HUES6 (cell line): Measurements from ENCODE around the gene CLIC5.
"Not testable (repeated sequence)": the region's sequence is repeated elsewhere in the genome, so short reads cannot be mapped to it uniquely, and the experiment has no call there.

Experiments
- H3K27ac ChIP-seq: 2 replicates; pipeline ENCODE4 v1.7.0; 2013; ENCODE audit warnings: low read depth, mild to moderate bottlenecking, low read length, inconsistent platforms
- H3K27me3 ChIP-seq: 2 replicates; pipeline ENCODE4 v1.6.1; 2013; ENCODE audit warnings: low read length; ENCODE audit not compliant: control insufficient read depth, insufficient read depth
- H3K36me3 ChIP-seq: 2 replicates; pipeline ENCODE4 v1.6.1; 2013; ENCODE audit warnings: low read length; ENCODE audit not compliant: control insufficient read depth, insufficient read depth
- H3K4me1 ChIP-seq: 2 replicates; pipeline ENCODE4 v1.6.1; 2013; ENCODE audit warnings: low read length; ENCODE audit not compliant: control insufficient read depth, insufficient read depth
- H3K4me3 ChIP-seq: 2 replicates; pipeline ENCODE4 v1.5.1; 2013; ENCODE audit warnings: low read depth, low read length
- H3K9ac ChIP-seq: one replicate; pipeline ENCODE4 v1.6.1; 2013; ENCODE audit warnings: mild to moderate bottlenecking, low read length
- H3K9me3 ChIP-seq: 2 replicates; pipeline ENCODE4 v1.6.1; 2013; ENCODE audit warnings: low read depth, low read length; ENCODE audit not compliant: control insufficient read depth, insufficient read depth

Gene CLIC5

DNA sequence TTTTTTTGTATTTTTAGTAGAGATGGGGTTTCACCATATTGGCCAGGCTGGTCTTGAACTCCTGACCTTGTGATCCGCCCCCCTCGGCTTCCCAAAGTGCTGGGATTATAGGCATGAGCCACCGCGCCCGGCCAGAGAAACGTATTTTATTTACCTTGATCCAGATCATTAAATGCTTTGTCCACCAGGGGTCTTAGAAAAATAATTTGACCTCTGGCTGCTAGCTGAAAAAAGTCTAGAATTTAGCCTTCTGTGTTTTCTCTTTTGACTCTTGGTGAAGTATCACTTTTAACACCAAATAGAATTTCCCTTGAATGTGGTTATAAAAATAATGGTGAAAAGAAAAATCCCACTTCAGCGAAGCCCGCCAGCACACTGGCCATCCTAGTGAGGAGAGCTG is 89.2 kb downstream of the CLIC5 start:
- not testable (repeated sequence) for H3K27ac ChIP-seq, H3K9me3 ChIP-seq, H3K9ac ChIP-seq, H3K36me3 ChIP-seq, H3K27me3 ChIP-seq, H3K4me3 ChIP-seq
- peaks cover 26% of the 10 kb centered on the region for H3K4me1 ChIP-seq

- Histone ChIP-seq H3K4me1 (peaks cover 24% of the 10 kb centered on the region), H3K27ac (no peak overlapping the region), H3K27me3 (no peaks in the 10 kb centered on the region), H3K9me3 (no peaks in the 10 kb centered on the region), H3K36me3 (no peaks in the 10 kb centered on the region), H3K4me3 (no peak overlapping the region), H3K9ac (no peak overlapping the region)
Measured at GRCh38 chr6:45924763-45925342, 90.8 kb downstream of the CLIC5 start.

- H3K4me3 ChIP-seq: no peak overlapping the region
- H3K9ac ChIP-seq: no peak overlapping the region
- H3K36me3 ChIP-seq: no peaks in the 10 kb centered on the region
- no peaks in the 10 kb centered on the region for H3K9me3 ChIP-seq
- H3K4me1 ChIP-seq: peaks cover 27% of the 10 kb centered on the region
- H3K27ac ChIP-seq: no peak overlapping the region
- H3K27me3 ChIP-seq: no peaks in the 10 kb centered on the region
Measured at GRCh38 chr6:45923831-45924391, 91.7 kb downstream of the CLIC5 start.

- Histone ChIP-seq H3K4me1 (peaks cover 24% of the 10 kb centered on the region), H3K36me3 (no peaks in the 10 kb centered on the region), H3K4me3 (no peak overlapping the region), H3K9ac (no peak overlapping the region), H3K27ac (no peak overlapping the region), H3K27me3 (no peaks in the 10 kb centered on the region), H3K9me3 (no peaks in the 10 kb centered on the region)
Measured at GRCh38 chr6:45922728-45923351, 92.8 kb downstream of the CLIC5 start.

DNA sequence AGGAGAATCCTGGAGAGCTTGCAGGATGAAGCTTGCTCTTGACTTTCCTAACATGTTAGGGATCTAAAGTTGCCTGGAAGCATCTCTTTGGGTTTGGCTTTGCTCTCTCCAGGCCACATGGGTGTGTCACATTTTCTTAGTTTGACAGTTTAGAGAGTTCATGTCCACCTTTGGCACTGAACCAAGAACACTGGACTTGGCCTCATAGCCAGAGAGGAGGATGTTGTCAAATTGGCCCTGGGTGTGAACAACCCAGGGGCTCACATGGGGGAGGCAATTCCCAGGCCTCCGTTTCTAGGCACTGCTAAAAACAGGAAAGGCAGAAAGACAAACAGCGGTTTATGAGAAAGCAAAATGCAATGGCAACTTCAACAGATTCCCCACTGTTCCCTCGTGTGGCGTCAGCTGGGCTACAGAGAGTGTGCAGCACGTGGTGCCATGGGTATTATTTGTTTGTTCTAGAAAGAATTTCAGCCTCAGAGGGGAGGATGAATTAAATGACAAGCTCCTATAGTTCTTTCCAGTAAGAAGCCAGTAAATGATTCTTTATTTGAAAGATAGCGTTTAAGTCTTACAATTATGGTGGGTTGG is 93.9 kb downstream of the CLIC5 start:
- Histone ChIP-seq H3K4me3 (no peak overlapping the region), H3K9me3 (no peaks in the 10 kb centered on the region), H3K27me3 (no peaks in the 10 kb centered on the region), H3K36me3 (no peaks in the 10 kb centered on the region), H3K4me1 (peaks cover 14% of the 10 kb centered on the region), H3K27ac (no peak overlapping the region), H3K9ac (no peak overlapping the region)

DNA sequence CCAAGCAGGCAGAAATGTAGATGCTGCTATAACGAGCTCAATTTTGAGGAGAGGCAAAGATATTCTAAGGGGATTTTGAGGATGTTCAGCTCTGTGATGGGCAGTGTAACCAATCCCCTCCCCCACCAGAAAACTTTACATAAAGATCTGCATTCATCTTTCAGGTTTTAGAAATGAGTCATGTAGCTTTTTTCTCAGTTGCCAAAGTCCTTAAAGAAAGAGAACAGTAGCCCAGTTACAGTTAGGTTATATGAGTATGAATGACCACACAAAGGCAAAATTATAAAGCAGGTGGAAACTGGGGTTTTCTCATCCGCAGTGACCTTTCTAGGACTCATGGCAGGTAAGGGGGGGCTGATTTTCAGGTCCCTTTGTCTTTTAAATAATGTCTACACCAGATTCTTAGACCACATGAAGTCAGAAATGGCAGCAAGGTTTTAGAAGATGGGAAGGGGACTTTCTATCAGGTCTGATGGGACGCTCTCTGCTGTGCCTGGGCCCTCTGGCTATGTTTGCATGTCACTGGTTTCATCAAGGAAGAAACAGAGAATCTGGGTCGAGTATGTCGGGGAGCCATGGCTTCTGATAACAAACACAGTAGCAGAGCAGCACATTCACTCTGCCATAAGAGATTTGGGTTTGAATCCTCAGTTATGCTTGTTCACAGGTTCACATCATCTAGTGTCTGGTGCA is 94.7 kb downstream of the CLIC5 start:
- Histone ChIP-seq H3K9ac (no peak overlapping the region), H3K4me3 (no peak overlapping the region)

DNA sequence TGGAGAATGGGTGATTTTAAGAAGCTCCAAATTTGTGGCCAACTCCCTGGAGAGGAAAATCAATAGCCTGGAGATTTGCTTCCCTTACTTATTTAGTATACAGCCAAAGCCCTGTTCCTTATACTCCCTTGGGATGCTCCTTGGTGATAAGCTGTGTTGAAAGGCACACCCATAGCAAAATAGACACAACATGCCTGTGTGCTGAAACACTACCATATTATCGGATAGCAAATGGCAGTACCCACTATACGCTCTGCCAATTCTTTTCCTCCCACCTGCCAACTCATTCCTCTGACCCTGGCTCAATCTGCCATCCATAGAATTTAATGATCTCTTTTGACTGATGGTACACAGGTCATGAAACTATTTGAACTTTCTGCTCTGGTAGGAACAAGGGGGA is 98.2 kb downstream of the CLIC5 start:
- no peak overlapping the region for H3K27ac ChIP-seq
- H3K9me3 ChIP-seq: no peaks in the 10 kb centered on the region
- no peaks in the 10 kb centered on the region for H3K36me3 ChIP-seq
- H3K4me1 ChIP-seq: peaks cover 12% of the 10 kb centered on the region
- no peak overlapping the region for H3K4me3 ChIP-seq
- H3K9ac ChIP-seq: no peak overlapping the region
- no peaks in the 10 kb centered on the region for H3K27me3 ChIP-seq

More for the DNA sequence above, 94.7 kb downstream of the CLIC5 start:
- H3K36me3 ChIP-seq: no peaks in the 10 kb centered on the region
- H3K27ac ChIP-seq: no peak overlapping the region
- no peaks in the 10 kb centered on the region for H3K27me3 ChIP-seq
- H3K4me1 ChIP-seq: peaks cover 14% of the 10 kb centered on the region
- H3K9me3 ChIP-seq: no peaks in the 10 kb centered on the region

DNA sequence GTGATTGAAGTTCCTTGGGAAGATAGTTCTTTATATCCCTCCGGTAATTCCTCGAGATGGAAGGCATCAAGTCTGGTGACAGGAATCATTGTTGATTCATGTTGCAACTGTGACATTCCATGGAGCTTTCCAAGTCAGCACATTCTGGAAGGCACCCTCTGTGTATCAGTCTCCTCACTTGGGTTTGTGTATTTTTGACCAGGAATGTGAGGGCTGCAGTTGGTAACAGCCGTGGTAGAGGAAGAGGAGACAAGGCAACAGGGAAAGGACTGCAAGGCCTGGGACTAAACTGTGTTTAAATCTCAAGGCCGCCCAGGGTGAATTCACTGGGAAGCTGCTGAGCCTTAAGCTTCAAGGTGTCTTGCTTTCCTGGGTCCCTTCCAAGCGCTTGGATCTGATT is 99.0 kb downstream of the CLIC5 start:
- H3K9ac ChIP-seq: no peak overlapping the region
- peaks cover 12% of the 10 kb centered on the region for H3K4me1 ChIP-seq
- no peak overlapping the region for H3K27ac ChIP-seq
- no peaks in the 10 kb centered on the region for H3K36me3 ChIP-seq
- H3K9me3 ChIP-seq: no peaks in the 10 kb centered on the region
- H3K27me3 ChIP-seq: no peaks in the 10 kb centered on the region
- H3K4me3 ChIP-seq: no peak overlapping the region

DNA sequence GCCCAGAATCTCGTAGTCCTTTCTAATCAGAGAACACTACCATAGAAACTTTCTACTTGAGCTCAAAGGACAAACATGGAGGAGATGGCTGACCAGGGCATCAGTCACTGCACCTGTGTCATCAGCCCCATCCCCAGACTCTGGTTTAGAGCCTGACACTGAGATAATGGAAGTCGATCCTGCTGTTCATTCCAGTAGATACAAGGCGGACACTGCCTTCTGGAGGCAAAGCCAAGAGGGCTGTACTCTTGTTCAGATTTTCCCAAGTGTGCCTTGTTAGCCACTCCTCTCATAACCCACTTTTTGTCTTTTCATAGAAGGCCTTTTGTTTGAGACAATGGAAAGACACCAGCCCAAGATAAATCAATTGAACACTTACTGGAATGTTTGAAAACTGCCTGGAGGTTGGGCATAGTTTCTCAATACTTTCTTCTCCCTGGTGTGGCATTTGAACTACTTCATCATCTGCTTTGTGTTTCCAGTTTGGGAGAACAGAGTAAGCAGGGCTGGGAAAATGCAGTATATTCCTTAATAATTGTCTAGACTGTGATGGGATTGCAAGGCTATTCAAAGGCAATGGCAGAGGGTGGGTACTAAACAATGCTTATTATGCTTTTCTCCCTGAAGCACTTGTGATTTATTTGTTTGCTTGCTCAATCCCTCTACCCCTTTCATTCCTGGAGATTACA is 99.7 kb downstream of the CLIC5 start:
- no peaks in the 10 kb centered on the region for H3K9me3 ChIP-seq
- H3K36me3 ChIP-seq: no peaks in the 10 kb centered on the region

DNA sequence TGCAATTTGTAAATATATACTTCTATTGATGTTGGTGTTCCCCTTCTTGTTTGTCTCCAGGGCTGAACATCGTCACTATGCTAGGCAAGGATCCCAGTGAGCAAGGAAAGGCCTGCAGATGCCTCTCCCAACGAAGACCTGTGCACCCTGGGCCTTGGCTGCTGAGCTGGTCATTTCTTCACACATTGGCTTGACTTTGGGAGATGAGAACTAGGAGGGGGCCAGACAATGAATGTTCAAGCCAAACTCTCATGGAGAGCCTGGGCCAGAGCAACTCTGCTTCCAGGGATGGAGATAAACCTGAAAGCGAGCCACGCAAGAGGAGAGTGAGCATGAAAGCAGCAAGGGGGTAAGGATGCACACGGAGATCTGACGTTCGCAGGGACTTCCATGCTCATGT is 104.0 kb downstream of the CLIC5 start:
- Histone ChIP-seq H3K27me3 (no peaks in the 10 kb centered on the region), H3K27ac (no peak overlapping the region)

More for the DNA sequence above, 99.7 kb downstream of the CLIC5 start:
- Histone ChIP-seq H3K4me3 (no peak overlapping the region), H3K9ac (no peak overlapping the region), H3K27me3 (no peaks in the 10 kb centered on the region), H3K4me1 (peaks cover 12% of the 10 kb centered on the region), H3K27ac (no peak overlapping the region)

More for the DNA sequence above, 104.0 kb downstream of the CLIC5 start:
- Histone ChIP-seq H3K4me3 (no peak overlapping the region), H3K9me3 (no peaks in the 10 kb centered on the region), H3K36me3 (no peaks in the 10 kb centered on the region), H3K9ac (no peak overlapping the region), H3K4me1 (no peaks in the 10 kb centered on the region)
